H9 (cell line): ENCODE data around the gene FYN. TPM values are rescaled to one million over a fixed set of nuclear protein-coding genes. Genes with fewer than 3 reads are reported as not detected.

Source experiments
- DNase-seq: peaks from one replicate; pipeline ENCODE4 v3.0.0-alpha.2; 2017
- H2AFZ ChIP-seq: one replicate; pipeline ENCODE4 v1.6.1; 2013; ENCODE audit warnings: mild to moderate bottlenecking, low read length, control low read depth, moderate library complexity
- H2AK5ac ChIP-seq: 2 replicates; pipeline ENCODE4 v1.6.1; 2013; ENCODE audit warnings: low read length, control low read depth, mixed read lengths; ENCODE audit not compliant: insufficient read length
- H2BK120ac ChIP-seq: one replicate; pipeline ENCODE4 v1.6.1; 2013; ENCODE audit warnings: low read depth, mild to moderate bottlenecking, low read length, control low read depth, inconsistent platforms; ENCODE audit not compliant: poor library complexity, severe bottlenecking
- H2BK12ac ChIP-seq: 2 replicates; pipeline ENCODE4 v1.6.1; 2013; ENCODE audit warnings: low read length, control low read depth, mixed read lengths, low read depth; ENCODE audit not compliant: insufficient read length
- H2BK15ac ChIP-seq: 2 replicates; pipeline ENCODE4 v1.6.1; 2013; ENCODE audit warnings: low read depth, low read length, control low read depth
- H2BK20ac ChIP-seq: one replicate; pipeline ENCODE4 v1.6.1; 2013; ENCODE audit warnings: low read depth, mild to moderate bottlenecking, low read length, control low read depth, inconsistent platforms; ENCODE audit not compliant: poor library complexity, severe bottlenecking
- H2BK5ac ChIP-seq: 2 replicates; pipeline ENCODE4 v1.6.1; 2013; ENCODE audit warnings: low read length, control low read depth, mixed read lengths; ENCODE audit not compliant: insufficient read length
- H3K14ac ChIP-seq: 2 replicates; pipeline ENCODE4 v1.6.1; 2013; ENCODE audit warnings: low read length, control low read depth; ENCODE audit not compliant: insufficient read depth
- H3K18ac ChIP-seq: 2 replicates; pipeline ENCODE4 v1.6.1; 2013; ENCODE audit warnings: low read depth, mild to moderate bottlenecking, mixed read lengths, low read length, control low read depth; ENCODE audit not compliant: insufficient read length
- H3K23ac ChIP-seq: 2 replicates; pipeline ENCODE4 v1.6.1; 2013; ENCODE audit warnings: low read length, control low read depth, mixed read lengths, low read depth; ENCODE audit not compliant: insufficient read length
- H3K23me2 ChIP-seq: 2 replicates; pipeline ENCODE4 v1.6.1; 2013; ENCODE audit warnings: low read depth, mild to moderate bottlenecking, mixed read lengths, low read length, control low read depth; ENCODE audit not compliant: insufficient read length, poor library complexity, severe bottlenecking
- H3K27ac ChIP-seq: 2 replicates; pipeline ENCODE4 v1.5.1; 2013; ENCODE audit warnings: low read length, control low read depth, mixed read lengths, low read depth; ENCODE audit not compliant: insufficient read length
- H3K27me3 ChIP-seq: 2 replicates; pipeline ENCODE4 v1.6.1; 2013; ENCODE audit warnings: low read length, control low read depth, inconsistent platforms; ENCODE audit not compliant: insufficient read depth
- H3K4ac ChIP-seq: 2 replicates; pipeline ENCODE4 v1.6.1; 2013; ENCODE audit warnings: low read depth, mild to moderate bottlenecking, control low read depth, inconsistent platforms, low read length, moderate library complexity
- H3K4me1 ChIP-seq: 2 replicates; pipeline ENCODE4 v1.6.1; 2013; ENCODE audit warnings: low read length, control low read depth, inconsistent platforms; ENCODE audit not compliant: insufficient read depth
- H3K4me2 ChIP-seq: 2 replicates; pipeline ENCODE4 v1.6.1; 2013; ENCODE audit warnings: low read length, control low read depth, mixed read lengths; ENCODE audit not compliant: insufficient read length, insufficient read depth
- H3K56ac ChIP-seq: 2 replicates; pipeline ENCODE4 v1.6.1; 2013; ENCODE audit warnings: low read depth, mild to moderate bottlenecking, mixed read lengths, low read length, control low read depth; ENCODE audit not compliant: insufficient read length
- H3K79me1 ChIP-seq: 2 replicates; pipeline ENCODE4 v1.6.1; 2013; ENCODE audit warnings: low read depth, mild to moderate bottlenecking, moderate library complexity, low read length, control low read depth, inconsistent platforms; ENCODE audit not compliant: insufficient read depth, poor library complexity, severe bottlenecking
- H3K79me2 ChIP-seq: 2 replicates; pipeline ENCODE4 v1.6.1; 2013; ENCODE audit warnings: low read length, control low read depth, inconsistent platforms; ENCODE audit not compliant: insufficient read depth
- H3K9ac ChIP-seq: 2 replicates; pipeline ENCODE4 v1.6.1; 2013; ENCODE audit warnings: low read length, control low read depth, mixed read lengths; ENCODE audit not compliant: insufficient read length; ENCODE audit errors: extremely low read depth
- H3K9me3 ChIP-seq: one replicate; pipeline ENCODE4 v1.6.1; 2013; ENCODE audit warnings: low read depth, low read length, inconsistent platforms; ENCODE audit not compliant: control insufficient read depth
- H3T11ph ChIP-seq: one replicate; pipeline ENCODE4 v1.6.1; 2013; ENCODE audit warnings: mild to moderate bottlenecking, low read length, control low read depth, inconsistent platforms
- H4K20me1 ChIP-seq: one replicate; pipeline ENCODE4 v1.6.1; 2013; ENCODE audit not compliant: control insufficient read depth, insufficient read length, insufficient read depth
- H4K5ac ChIP-seq: 2 replicates; pipeline ENCODE4 v1.6.1; 2013; ENCODE audit warnings: low read depth, mild to moderate bottlenecking, mixed read lengths, low read length, control low read depth; ENCODE audit not compliant: insufficient read length
- H4K8ac ChIP-seq: replicated peaks from 2 replicates; pipeline ENCODE4 v1.6.1; 2013; ENCODE audit warnings: low read length, control low read depth, mixed read lengths, low read depth; ENCODE audit not compliant: insufficient read length
- H4K91ac ChIP-seq: 2 replicates; pipeline ENCODE4 v1.6.1; 2013; ENCODE audit warnings: low read depth, mild to moderate bottlenecking, moderate library complexity, mixed read lengths, low read length, control low read depth; ENCODE audit not compliant: insufficient read length
- H3K27ac Mint-ChIP-seq, 3 experiments: 2 replicates in 2 of 3; 3 replicates in 1 of 3; pipeline ENCODE4 v1.8.0; 2020 to 2021; ENCODE audit warnings: mixed read lengths in 3 of 3, mild to moderate bottlenecking in 1 of 3, moderate library complexity in 1 of 3
- H3K27me3 Mint-ChIP-seq: 2 replicates; pipeline ENCODE4 v1.8.0; 2021; ENCODE audit warnings: low read depth, mild to moderate bottlenecking, moderate library complexity, mixed read lengths
- H3K36me3 Mint-ChIP-seq, 3 experiments: 2 replicates in 2 of 3; 3 replicates in 1 of 3; pipeline ENCODE4 v1.8.0; 2020 to 2021; ENCODE audit warnings: low read depth in 3 of 3, mixed read lengths in 3 of 3; ENCODE audit not compliant: insufficient read depth in 1 of 3
- H3K4me1 Mint-ChIP-seq, 2 experiments: 2 replicates each; pipeline ENCODE4 v1.8.0; 2020; ENCODE audit warnings: mixed read lengths in 2 of 2
- H3K4me3 Mint-ChIP-seq, 2 experiments: 2 replicates in 1 of 2; 3 replicates in 1 of 2; pipeline ENCODE4 v1.8.0; 2020 to 2021; ENCODE audit warnings: mild to moderate bottlenecking in 2 of 2, mixed read lengths in 2 of 2, moderate library complexity in 1 of 2
- H3K9me3 Mint-ChIP-seq, 2 experiments: 2 replicates in 1 of 2; 3 replicates in 1 of 2; pipeline ENCODE4 v1.8.0; 2020; ENCODE audit warnings: mild to moderate bottlenecking in 2 of 2, mixed read lengths in 2 of 2, moderate library complexity in 1 of 2
- CTCF ChIP-seq: fragments of 200-600 bp; sonication (generic); conservative IDR thresholded peaks from 3 replicates; pipeline ENCODE4 v1.8.0; 2021; ENCODE audit warnings: antibody characterized with exemption, mild to moderate bottlenecking
- WGBS: extraction: QIAGEN DNeasy Blood & Tissue Kit; methylation state at CpG from one replicate; pipeline ENCODE4 v1.1.7; 2013; ENCODE audit warnings: missing lambda C conversion rate, low lambda C conversion rate, mixed read lengths; ENCODE audit not compliant: insufficient read length; ENCODE audit errors: extremely low coverage; 5-methylcytosine and 5-hydroxymethylcytosine counted together
- total RNA-seq: library from RNA; stranded (reverse); gene quantifications from 2 replicates; pipeline ENCODE4 v1.2.1, GENCODE V29; 2021

The FYN gene
- total RNA-seq, 1 experiment from 2014 or later, result 64.8 TPM

DNA sequence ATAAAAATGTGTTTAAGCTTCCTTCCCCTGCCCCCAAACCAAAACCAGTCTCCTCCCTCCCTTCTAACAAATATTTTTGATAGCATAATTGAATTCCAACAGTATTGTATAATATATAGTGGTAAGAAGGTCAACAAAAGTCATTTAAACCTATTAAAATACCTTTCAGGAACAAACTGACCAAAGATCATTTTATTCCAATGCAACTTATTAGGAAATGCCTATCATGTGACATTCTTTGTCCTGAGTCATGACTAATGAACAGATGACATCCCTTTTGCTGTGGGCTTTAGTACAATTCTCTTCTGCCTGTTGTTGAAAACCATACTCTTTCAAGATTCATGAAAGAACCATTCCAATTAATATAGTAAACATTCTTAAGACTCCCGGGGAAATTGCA lies 216.1 kb downstream of the FYN start:
- Histone ChIP-seq H3K4ac (no peak overlapping the region), H3K27me3 (no peaks in the 10 kb centered on the region), H3K9me3 (no peaks in the 10 kb centered on the region), H3K79me2 (no peaks in the 10 kb centered on the region), H4K8ac (no peak overlapping the region), H3K23ac (no peak overlapping the region), H2BK15ac (no peak overlapping the region), H3K14ac (no peak overlapping the region), H3T11ph (no peak overlapping the region), H2BK120ac (no peak overlapping the region), H3K79me1 (no peaks in the 10 kb centered on the region), H2BK5ac (no peak overlapping the region), H3K56ac (no peak overlapping the region), H4K91ac (no peak overlapping the region), H3K9ac (no peak overlapping the region), H3K4me1 (peaks cover 6% of the 10 kb centered on the region), H2AFZ (no peak overlapping the region), H2BK20ac (no peak overlapping the region), H2AK5ac (no peak overlapping the region), H4K5ac (no peak overlapping the region), H4K20me1 (no peaks in the 10 kb centered on the region), H3K23me2 (no peaks in the 10 kb centered on the region), H3K18ac (no peak overlapping the region), H3K4me2 (no peak overlapping the region), H3K27ac (no peak overlapping the region), H2BK12ac (no peak overlapping the region)
- no peak overlapping the region for H3K4me3 Mint-ChIP-seq
- H3K36me3 Mint-ChIP-seq, result no peaks in the 10 kb centered on the region
- H3K27ac Mint-ChIP-seq, result no peak overlapping the region
- no peak for TF ChIP-seq CTCF
- H3K27me3 Mint-ChIP-seq, result no peaks in the 10 kb centered on the region
- peaks cover 23 to 33% of the 10 kb centered on the region in 2 experiments for H3K4me1 Mint-ChIP-seq
- WGBS, result no CpG with 5 or more reads among the region's 1 CpG
- no peaks in the 10 kb centered on the region for H3K9me3 Mint-ChIP-seq
- no peak for DNase-seq
